Mesendoderm (in vitro differentiated cells): ENCODE results near the gene FBLN7.
"Not testable (repeated sequence)": the region's sequence is repeated elsewhere in the genome, so short reads cannot be mapped to it uniquely, and the experiment has no call there.

Source experiments
- DNase-seq: peaks from one replicate; pipeline ENCODE4 v3.0.0; 2013
- H2AK5ac ChIP-seq: 2 replicates; pipeline ENCODE4 v1.6.1; 2013; ENCODE audit warnings: low read length, inconsistent platforms
- H2BK120ac ChIP-seq: 2 replicates; pipeline ENCODE4 v1.6.1; 2013; ENCODE audit warnings: low read depth, mild to moderate bottlenecking, low read length, moderate library complexity, mixed read lengths
- H2BK15ac ChIP-seq: replicated peaks from 2 replicates; pipeline ENCODE4 v1.6.1; 2013; ENCODE audit warnings: low read depth, mild to moderate bottlenecking, moderate library complexity
- H2BK5ac ChIP-seq: 2 replicates; pipeline ENCODE4 v1.6.1; 2013; ENCODE audit warnings: low read length, inconsistent platforms
- H3K18ac ChIP-seq: 2 replicates; pipeline ENCODE4 v1.6.1; 2013; ENCODE audit warnings: mild to moderate bottlenecking, low read length, mixed read lengths
- H3K23ac ChIP-seq: one replicate; pipeline ENCODE4 v1.6.1; 2013; ENCODE audit warnings: low read length
- H3K27ac ChIP-seq: 2 replicates; pipeline ENCODE4 v1.5.1; 2013; ENCODE audit warnings: low read depth, mild to moderate bottlenecking, inconsistent platforms, low read length, moderate library complexity
- H3K27me3 ChIP-seq: 2 replicates; pipeline ENCODE4 v1.6.1; 2013; ENCODE audit warnings: low read length, control low read depth, mild to moderate bottlenecking, inconsistent platforms; ENCODE audit not compliant: insufficient read depth, poor library complexity
- H3K36me3 ChIP-seq: 2 replicates; pipeline ENCODE4 v1.6.1; 2013; ENCODE audit warnings: low read length, inconsistent platforms; ENCODE audit not compliant: control insufficient read depth, insufficient read depth
- H3K4ac ChIP-seq: one replicate; pipeline ENCODE4 v1.6.1; 2013; ENCODE audit warnings: low read depth, mild to moderate bottlenecking, low read length, moderate library complexity
- H3K4me1 ChIP-seq: 2 replicates; pipeline ENCODE4 v1.6.1; 2013; ENCODE audit warnings: low read depth, low read length, inconsistent platforms; ENCODE audit not compliant: control insufficient read depth
- H3K4me2 ChIP-seq: 2 replicates; pipeline ENCODE4 v1.6.1; 2013; ENCODE audit warnings: low read length
- H3K4me3 ChIP-seq: 2 replicates; pipeline ENCODE4 v1.5.1; 2013; ENCODE audit warnings: mild to moderate bottlenecking, low read length
- H3K56ac ChIP-seq: one replicate; pipeline ENCODE4 v1.6.1; 2013; ENCODE audit warnings: low read length
- H3K79me1 ChIP-seq: 2 replicates; pipeline ENCODE4 v1.6.1; 2013; ENCODE audit warnings: low read length, inconsistent platforms
- H3K79me2 ChIP-seq: 2 replicates; pipeline ENCODE4 v1.6.1; 2013; ENCODE audit warnings: mild to moderate bottlenecking, low read length; ENCODE audit not compliant: control insufficient read depth, insufficient read depth
- H3K9ac ChIP-seq: 2 replicates; pipeline ENCODE4 v1.6.1; 2013; ENCODE audit warnings: low read length, inconsistent platforms
- H4K5ac ChIP-seq: one replicate; pipeline ENCODE4 v1.6.1; 2013; ENCODE audit warnings: low read length
- H4K8ac ChIP-seq: one replicate; pipeline ENCODE4 v1.6.1; 2013; ENCODE audit warnings: low read depth, mild to moderate bottlenecking, control low read depth, low read length, moderate library complexity
- WGBS: extraction: QIAGEN DNeasy Blood & Tissue Kit; methylation state at CpG from one replicate; pipeline ENCODE4 v1.1.7; 2013; ENCODE audit warnings: low lambda C conversion rate, missing lambda C conversion rate; ENCODE audit not compliant: insufficient coverage; ENCODE audit errors: extremely low coverage; 5-methylcytosine and 5-hydroxymethylcytosine counted together

Gene FBLN7

DNA sequence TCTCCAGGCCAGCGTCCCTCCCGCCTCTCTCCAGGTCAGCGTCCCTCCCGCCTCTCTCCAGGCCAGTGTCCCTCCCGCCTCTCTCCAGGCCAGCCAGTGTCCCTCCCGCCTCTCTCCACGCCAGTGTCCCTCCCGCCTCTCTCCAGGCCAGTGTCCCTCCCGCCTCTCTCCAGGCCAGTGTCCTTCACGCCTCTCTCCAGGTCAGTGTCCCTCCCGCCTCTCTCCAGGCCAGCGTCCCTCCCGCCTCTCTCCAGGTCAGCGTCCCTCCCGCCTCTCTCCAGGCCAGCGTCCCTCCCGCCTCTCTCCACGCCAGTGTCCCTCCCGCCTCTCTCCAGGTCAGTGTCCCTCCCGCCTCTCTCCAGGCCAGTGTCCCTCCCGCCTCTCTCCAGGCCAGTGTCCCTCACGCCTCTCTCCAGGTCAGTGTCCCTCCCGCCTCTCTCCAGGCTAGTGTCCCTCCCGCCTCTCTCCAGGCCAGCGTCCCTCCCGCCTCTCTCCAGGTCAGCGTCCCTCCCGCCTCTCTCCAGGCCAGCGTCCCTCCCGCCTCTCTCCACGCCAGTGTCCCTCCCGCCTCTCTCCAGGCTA is 939 bp downstream of the FBLN7 start:
- H3K27ac ChIP-seq, H3K36me3 ChIP-seq, H3K4me1 ChIP-seq, H3K4me3 ChIP-seq, H3K4me2 ChIP-seq, H3K56ac ChIP-seq, H3K4ac ChIP-seq, H2BK5ac ChIP-seq, H2BK120ac ChIP-seq, H3K79me2 ChIP-seq, H4K5ac ChIP-seq, DNase-seq, H2BK15ac ChIP-seq, H3K9ac ChIP-seq, H4K8ac ChIP-seq, H3K79me1 ChIP-seq, H3K23ac ChIP-seq, H3K18ac ChIP-seq, H2AK5ac ChIP-seq: not testable (repeated sequence)
- no CpG with 5 or more reads among the region's 32 CpGs for WGBS
- H3K27me3 ChIP-seq: peaks cover 19% of the 10 kb centered on the region

DNA sequence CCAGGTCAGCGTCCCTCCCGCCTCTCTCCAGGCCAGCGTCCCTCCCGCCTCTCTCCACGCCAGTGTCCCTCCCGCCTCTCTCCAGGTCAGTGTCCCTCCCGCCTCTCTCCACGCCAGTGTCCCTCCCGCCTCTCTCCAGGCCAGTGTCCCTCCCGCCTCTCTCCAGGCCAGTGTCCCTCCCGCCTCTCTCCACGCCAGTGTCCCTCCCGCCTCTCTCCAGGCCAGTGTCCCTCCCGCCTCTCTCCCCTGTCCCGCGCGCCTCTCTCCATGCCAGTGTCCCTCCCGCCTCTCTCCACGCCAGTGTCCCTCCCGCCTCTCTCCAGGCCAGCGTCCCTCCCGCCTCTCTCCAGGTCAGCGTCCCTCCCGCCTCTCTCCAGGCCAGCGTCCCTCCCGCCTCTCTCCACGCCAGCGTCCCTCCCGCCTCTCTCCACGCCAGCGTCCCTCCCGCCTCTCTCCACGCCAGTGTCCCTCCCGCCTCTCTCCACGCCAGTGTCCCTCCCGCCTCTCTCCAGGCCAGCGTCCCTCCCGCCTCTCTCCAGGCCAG is 1.5 kb downstream of the FBLN7 start:
- H3K18ac ChIP-seq, H2AK5ac ChIP-seq, H4K5ac ChIP-seq, H3K9ac ChIP-seq, H3K4me1 ChIP-seq, H2BK120ac ChIP-seq, H2BK15ac ChIP-seq, H3K27ac ChIP-seq, H3K4me2 ChIP-seq, H3K4ac ChIP-seq, H3K79me1 ChIP-seq, DNase-seq, H3K36me3 ChIP-seq, H2BK5ac ChIP-seq, H3K23ac ChIP-seq, H4K8ac ChIP-seq, H3K56ac ChIP-seq, H3K4me3 ChIP-seq, H3K79me2 ChIP-seq: not testable (repeated sequence)
- no CpG with 5 or more reads among the region's 38 CpGs for WGBS
- H3K27me3 ChIP-seq: peaks cover 19% of the 10 kb centered on the region

GRCh38 chr2:112140205-112140802 is 2.1 kb downstream of the FBLN7 start:
- peak; percentile 50 for DNase-seq
- no peak overlapping the region for H3K23ac ChIP-seq
- no peaks in the 10 kb centered on the region for H3K36me3 ChIP-seq
- H2AK5ac ChIP-seq: no peak overlapping the region
- peak overlapping the region; percentile 68 for H3K4me2 ChIP-seq
- H4K8ac ChIP-seq: no peak overlapping the region
- H2BK120ac ChIP-seq: no peak overlapping the region
- H3K4ac ChIP-seq: no peak overlapping the region
- H3K56ac ChIP-seq: peak overlapping the region; percentile 42
- no peak overlapping the region for H3K18ac ChIP-seq
- H3K79me2 ChIP-seq: no peaks in the 10 kb centered on the region
- peak overlapping the region; percentile 19 for H3K9ac ChIP-seq
- no CpG with 5 or more reads among the region's 30 CpGs for WGBS
- peak overlapping the region; percentile 13 for H3K4me3 ChIP-seq
- peaks cover 19% of the 10 kb centered on the region for H3K27me3 ChIP-seq
- no peaks in the 10 kb centered on the region for H3K79me1 ChIP-seq
- no peak overlapping the region for H2BK15ac ChIP-seq
- H2BK5ac ChIP-seq: no peak overlapping the region
- H4K5ac ChIP-seq: no peak overlapping the region
- H3K4me1 ChIP-seq: peaks cover 3% of the 10 kb centered on the region
- H3K27ac ChIP-seq: no peak overlapping the region

- no peak overlapping the region for H3K9ac ChIP-seq
- no peak overlapping the region for H3K18ac ChIP-seq
- H3K27ac ChIP-seq: no peak overlapping the region
- no peak overlapping the region for H3K23ac ChIP-seq
- H4K5ac ChIP-seq: no peak overlapping the region
- no peak overlapping the region for H2BK15ac ChIP-seq
- H3K4ac ChIP-seq: no peak overlapping the region
- no CpG with 5 or more reads among the region's 20 CpGs for WGBS
- no peak for DNase-seq
- H3K56ac ChIP-seq: no peak overlapping the region
- H2AK5ac ChIP-seq: no peak overlapping the region
- H3K36me3 ChIP-seq: no peaks in the 10 kb centered on the region
- H3K27me3 ChIP-seq: peaks cover 19% of the 10 kb centered on the region
- no peak overlapping the region for H4K8ac ChIP-seq
- no peaks in the 10 kb centered on the region for H3K79me2 ChIP-seq
- no peak overlapping the region for H3K4me3 ChIP-seq
- peaks cover 3% of the 10 kb centered on the region for H3K4me1 ChIP-seq
- H3K4me2 ChIP-seq: no peak overlapping the region
- no peaks in the 10 kb centered on the region for H3K79me1 ChIP-seq
- no peak overlapping the region for H2BK5ac ChIP-seq
- H2BK120ac ChIP-seq: no peak overlapping the region
Measured at GRCh38 chr2:112140899-112141625, 2.9 kb downstream of the FBLN7 start.

GRCh38 chr2:112141626-112142007 is 3.4 kb downstream of the FBLN7 start:
- Histone ChIP-seq H3K4me1 (peaks cover 3% of the 10 kb centered on the region), H2AK5ac (no peak overlapping the region), H3K79me1 (no peaks in the 10 kb centered on the region), H3K4me3 (no peak overlapping the region), H3K36me3 (no peaks in the 10 kb centered on the region), H3K27me3 (peaks cover 17% of the 10 kb centered on the region), H3K18ac (no peak overlapping the region), H3K4me2 (no peak overlapping the region), H3K79me2 (no peaks in the 10 kb centered on the region), H4K5ac (no peak overlapping the region), H3K23ac (no peak overlapping the region), H2BK15ac (no peak overlapping the region), H2BK5ac (no peak overlapping the region), H3K27ac (no peak overlapping the region), H2BK120ac (no peak overlapping the region), H3K56ac (no peak overlapping the region), H4K8ac (no peak overlapping the region), H3K4ac (no peak overlapping the region), H3K9ac (no peak overlapping the region)
- DNase-seq: no peak
- no CpG with 5 or more reads among the region's 7 CpGs for WGBS
